Activated T-cell treated with anti-CD3 and anti-CD28 coated beads for 4 hours (primary cell): ENCODE data around the gene RGS7.

Experiments used
- DNase-seq: peaks from one replicate; pipeline ENCODE4 v3.0.0-alpha.2; 2020

RGS7 gene

DNA sequence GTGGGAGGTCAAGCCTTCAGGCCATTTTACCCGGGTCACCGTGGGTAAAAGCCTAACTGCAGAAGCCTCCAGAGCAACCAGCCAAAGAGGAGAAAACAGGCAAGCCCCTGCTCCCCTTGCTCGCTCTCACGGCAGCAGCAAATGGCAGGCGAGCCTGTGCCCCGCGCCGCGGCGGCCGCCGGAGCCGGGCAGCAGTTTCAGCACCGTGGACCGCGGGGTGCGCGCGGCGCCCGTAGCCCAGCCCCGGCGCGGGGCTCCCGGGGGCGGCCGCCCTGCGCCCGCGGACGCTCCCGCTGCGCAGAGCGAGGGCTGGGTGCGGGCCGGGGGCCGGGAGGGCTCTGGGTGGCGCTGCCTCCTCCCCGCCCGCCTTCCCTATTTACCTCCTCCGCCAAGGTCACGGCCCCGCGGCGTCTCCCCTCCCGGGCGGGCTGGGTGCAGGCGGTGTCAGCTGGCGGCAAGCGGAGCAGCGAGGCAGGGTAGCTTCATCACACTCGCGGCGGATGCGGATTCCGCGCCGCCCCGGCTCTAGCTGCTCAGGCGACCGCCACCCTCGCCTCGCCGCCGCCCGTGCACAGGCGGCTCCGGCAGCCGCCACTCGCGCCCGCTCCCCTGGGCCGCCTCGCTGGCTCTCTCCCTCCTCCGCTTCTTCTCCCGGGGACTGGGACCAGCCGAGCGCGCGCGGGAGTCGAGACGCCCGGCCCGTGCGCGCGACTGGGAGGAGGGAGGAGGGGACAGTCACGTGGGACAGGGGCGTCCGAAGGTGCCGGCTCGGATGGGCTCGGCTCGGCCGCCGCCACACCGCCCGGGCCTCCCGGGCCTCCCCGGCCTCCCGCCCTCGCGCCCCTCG, at the start of gene RGS7:
Gene RGS7 (minus strand): TSS at position 687 of the 847 bp plus-strand sequence.
- no peak for DNase-seq

DNA sequence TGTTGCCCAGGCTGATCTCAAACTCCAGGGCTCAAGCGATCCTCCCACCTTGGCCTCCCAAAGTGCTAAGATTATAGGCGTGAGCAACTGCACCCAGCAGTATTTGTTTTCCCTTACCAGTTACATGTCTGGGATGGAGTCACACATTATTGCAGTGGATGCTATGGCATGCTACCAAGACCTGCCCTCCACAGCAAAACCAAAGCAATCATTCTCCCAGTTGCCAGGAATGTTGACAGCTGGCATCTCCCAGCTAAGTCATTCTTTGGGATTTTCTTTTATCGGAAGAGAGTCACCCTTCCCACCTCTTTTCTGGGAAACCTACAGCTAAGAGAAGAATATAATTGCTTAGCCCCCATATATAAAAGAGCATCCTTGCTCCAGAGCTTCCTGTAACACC, 49.4 kb upstream of the RGS7 start:
- DNase-seq, result no peak

DNA sequence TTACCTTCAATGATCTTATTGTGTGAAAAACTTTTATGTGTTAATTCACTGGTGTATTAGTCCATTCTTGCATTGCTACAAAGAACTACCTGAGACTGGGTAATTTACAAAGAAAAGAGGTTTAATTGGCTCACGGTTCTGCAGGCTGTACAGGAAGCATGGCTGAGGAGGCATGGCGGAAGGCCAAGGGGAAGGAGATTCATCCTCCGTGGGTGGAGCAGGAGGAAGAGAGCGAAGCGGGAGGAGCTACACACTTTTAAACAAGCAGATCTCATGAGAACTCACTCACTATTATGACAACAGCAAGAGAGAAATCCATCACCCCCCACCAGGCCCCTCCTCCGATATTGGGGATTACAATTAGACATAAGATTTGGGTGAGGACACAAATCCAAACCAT, 44.2 kb upstream of the RGS7 start:
- no peak for DNase-seq

DNA sequence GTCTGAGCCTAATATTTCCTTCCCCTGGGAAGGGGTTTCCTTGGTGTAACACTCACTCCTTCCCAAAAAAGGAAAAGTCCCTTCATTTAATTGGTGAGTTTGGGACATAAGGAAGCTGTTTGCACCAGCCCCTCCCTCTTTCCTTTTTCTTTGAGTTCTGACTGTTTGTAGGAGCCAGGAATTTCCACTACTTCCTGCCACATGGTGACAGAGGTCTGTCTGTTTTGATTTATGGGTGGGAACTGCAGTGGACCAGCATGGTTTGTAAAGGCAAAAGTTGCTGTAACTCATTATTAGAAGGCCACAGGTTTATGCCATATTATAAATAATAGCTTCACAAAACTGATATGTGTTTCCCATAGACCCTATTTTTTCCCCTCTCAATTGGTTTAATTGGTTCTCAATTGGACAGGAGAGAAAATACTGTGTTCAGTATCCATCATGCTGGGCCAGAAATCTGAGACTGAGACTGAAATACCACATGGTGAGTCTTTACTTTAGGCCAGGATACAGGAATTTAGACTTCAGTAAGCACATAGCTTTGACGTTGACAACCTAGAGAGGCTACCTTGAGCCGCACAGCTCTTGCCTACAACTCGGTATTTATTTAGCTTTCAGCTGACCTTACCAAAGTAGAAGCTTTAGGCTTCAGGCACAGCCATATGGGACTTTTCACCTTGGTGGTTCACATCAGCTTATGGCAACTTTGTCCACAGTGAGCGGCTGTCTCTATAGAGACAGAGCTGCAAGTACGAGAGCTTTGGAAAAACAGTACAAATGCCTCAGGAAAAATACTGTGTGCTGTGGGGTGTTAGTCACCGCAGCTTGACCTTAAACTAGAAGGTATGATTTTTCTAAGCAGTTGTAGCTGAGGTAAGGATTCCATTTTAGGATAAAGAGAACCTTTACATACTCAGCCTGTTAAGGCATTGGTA, 40.0 kb upstream of the RGS7 start:
- no peak for DNase-seq

DNA sequence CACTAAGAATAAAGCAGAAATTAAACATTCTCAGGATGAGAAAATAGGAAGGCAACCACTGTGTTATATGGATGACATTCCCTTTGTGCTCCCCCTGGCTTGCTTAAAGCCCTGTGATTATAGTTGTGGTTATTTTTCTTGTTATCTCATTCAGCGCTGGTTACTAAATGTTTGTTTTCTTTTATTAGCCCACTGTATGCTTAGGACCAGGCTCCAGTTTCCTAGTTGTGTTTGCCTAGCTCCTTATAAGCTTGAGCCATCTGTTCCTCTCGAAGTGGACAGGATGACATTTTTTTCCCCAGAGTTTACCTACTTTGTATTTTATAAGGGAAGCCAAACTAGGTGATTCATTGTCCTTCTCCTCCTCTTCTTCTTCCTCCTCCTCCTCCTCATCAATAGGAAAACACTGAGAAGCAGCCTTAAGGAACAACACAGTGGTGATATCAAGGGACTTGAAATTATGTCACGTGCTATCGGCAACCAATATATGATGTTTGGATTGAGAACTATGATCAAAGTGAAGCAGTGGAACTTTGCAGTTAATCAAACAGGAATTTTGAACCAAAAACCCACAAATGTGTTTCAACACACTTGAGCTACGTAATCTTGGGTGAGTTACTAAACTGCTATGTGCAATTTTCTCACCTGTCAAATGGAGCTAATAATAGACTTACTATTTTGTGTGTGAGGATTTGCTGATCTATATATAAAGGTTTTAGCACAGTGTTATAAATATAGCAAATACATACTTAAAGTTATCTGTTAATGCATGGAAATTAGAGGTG, 35.1 kb upstream of the RGS7 start:
- DNase-seq, result no peak

DNA sequence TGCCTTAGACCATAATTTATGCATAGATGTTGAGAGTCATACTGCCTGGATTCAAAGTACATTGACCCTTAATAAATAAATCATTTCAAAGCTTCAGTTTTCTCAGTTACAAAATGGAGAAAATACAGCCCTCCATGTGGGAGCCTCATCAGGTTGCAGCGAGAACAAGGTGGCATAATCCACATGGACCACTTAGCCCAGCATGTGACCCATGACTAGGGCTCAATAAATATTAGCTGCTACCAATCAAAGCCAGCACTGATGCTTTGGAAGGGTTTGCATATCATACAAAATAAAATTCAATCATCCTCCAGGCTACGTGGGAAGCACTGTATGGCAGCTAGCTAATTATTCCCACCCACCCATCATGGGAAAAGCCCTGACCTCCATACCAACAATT, 33.5 kb upstream of the RGS7 start:
- no peak for DNase-seq

DNA sequence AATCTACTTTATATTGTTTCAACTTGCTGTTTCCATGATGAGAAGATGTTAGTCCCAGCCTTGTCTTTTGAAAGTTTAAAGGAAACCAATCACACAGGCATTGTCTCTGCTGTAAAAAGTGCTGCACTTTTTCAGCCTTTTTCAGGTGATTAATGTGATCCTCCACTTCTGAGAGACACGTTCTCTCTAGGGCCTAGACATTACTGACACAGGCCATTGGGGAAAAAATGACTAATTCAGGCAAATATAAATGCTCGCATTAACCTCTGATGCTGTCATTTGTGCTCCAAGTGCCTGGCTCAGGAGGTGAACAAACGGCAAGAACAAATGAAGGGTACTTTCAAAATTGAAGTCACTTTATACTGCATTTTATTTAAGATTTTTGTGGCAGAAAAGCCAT, 32.4 kb upstream of the RGS7 start:
- no peak for DNase-seq

DNA sequence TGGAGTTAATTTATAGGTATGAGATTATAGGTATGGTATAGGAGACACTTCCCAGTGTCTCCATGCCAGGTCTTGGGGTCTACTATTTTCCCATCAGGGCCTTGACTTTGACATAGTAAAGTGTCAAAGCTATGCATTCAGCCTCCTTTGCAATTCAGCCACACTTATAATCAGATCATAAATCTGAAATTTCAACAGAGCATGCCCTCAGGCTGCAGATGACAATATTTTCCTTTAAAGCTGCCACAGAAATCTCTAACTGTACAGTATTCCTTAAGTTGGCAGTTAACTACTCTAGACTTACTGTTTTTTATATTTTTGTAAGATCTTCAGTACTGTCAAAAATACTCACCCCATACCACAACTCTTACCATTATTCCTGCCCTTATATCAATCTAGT, 30.2 kb upstream of the RGS7 start:
- DNase-seq, result no peak

DNA sequence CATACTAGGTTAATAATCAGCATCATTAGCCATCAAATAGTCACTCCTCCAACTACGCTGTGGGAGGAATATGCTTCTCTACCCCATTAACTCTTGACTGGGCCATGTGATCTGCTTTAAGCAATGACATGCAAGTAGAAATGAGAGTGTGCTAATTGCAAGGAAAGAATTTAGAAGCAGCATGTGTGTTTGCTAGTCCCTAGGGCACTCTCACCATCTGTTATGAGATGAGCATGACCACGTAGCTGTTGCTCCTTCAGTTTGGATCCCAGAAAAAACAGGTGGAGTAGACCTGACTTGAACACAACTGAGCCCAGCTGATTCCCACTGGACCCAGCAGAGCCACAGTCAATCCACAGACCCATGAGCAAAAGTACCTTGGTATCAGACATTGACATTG, 19.7 kb upstream of the RGS7 start:
- DNase-seq, result no peak

DNA sequence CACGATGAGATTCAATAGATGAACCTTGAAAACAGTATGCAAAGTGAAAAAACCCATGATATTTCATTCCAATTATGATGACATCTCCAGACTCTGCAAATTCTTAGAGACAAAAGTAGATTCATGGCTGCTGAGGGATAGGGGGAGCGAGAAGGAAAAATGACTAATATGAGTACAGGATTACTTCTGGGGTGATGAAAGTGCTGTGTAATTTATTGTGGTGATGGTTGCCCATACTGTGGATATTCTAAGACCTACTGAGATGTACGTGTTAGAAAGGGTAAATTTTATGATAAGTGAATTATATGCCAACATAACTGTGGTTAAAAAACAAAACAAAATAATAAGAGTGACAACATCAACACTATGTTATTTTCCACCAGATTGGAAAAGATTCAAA, 18.9 kb upstream of the RGS7 start:
- DNase-seq, result no peak

DNA sequence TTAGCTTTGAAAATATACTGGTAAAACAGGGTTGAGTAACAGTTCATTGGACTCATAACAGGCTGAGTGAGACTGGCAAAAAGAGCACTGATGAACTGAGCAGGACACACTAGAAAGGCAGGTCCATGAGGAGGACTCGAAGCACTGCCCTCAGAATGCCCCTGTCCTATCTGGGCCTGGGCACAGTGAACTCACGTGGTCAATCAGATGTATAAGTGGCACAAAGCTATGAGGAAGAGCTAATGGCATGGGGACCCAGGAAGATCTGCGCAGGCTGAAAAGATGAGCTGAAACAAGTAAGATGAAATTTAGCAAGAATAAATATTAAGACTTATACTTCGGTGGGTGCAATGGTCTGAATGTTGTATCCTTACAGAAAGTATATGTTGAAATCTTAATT, 9.2 kb upstream of the RGS7 start:
- no peak for DNase-seq

DNA sequence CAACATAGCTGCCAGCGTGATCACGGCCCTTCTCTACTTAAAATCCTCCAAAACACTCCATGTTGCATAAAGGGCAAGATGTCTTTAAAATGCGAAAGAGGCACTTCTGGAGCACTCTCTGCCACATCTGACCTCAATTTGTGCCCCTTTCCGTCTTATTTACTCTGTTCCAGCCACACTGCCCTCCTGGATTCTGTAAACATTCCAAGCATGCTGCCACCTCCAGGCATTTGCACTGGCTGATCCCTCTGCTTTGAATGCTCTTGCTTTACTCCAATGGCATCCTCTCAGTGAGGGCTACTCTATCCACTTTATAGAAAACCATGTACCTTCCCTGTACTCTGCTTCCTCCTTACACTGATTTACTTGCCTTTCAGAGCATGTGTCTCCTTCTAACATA, 5.3 kb upstream of the RGS7 start:
- no peak for DNase-seq

DNA sequence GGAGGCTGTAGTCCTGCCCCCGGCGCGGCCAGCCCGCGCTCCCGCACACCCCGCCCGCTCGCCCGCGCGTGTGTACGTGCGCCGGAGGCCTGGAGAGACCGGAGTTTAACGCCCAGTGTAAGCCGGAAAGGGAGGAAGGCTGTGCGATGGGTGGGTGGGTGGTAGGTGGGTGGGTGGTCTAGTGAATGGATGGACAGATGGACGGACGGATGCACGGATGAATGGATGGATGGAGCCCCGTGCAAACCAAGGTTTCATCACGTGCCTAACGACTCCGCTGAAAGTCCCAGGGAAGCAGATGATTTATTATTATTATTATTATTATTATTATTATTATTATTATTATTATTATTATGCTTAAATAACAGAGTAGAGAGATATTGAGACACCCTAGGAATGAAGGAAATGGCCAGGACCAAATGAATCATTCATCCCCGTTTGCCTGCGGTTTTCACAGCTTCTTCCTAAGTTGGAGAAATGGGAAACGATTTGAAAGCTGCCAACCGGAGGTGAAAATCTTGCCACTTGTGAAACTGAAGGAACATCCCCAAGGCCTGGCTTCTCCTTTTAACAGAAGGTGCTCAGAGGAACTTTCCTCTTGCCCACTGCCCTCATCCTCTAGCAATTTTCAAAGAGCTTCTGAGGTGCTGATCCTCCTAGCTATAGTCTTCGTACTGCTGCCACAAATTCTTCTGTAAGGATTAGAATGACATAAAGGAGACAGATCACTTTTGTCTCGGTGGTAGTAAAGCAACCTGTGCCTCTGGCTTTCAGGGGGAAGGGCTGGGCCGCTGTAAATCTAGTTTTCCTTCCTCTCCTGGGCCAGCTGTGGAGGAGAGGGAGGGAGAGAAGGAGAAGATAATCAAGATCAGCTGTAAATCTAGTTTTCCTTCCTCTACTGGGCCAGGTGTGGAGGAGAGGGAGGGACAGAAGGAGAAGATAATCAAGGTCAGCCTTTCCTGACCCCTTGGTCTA, 648 bp upstream of the RGS7 start:
- no peak for DNase-seq

DNA sequence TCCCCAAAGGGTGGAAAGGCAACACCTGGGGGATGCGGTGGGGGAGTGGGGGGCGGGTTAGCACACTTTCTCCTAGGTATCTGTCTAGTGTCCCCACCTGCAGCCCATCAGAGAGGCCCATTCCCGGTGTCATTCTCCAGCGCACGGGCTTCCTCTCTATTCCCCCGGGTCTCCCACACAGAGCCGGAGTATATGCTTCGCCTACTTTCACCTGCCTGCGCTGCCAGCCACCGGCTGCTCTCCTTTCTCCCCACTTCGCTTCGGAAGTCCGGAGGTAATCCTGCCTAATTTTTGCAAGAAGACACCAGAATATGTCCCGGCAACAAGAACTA, 852 bp downstream of the RGS7 start:
- DNase-seq, result no peak

DNA sequence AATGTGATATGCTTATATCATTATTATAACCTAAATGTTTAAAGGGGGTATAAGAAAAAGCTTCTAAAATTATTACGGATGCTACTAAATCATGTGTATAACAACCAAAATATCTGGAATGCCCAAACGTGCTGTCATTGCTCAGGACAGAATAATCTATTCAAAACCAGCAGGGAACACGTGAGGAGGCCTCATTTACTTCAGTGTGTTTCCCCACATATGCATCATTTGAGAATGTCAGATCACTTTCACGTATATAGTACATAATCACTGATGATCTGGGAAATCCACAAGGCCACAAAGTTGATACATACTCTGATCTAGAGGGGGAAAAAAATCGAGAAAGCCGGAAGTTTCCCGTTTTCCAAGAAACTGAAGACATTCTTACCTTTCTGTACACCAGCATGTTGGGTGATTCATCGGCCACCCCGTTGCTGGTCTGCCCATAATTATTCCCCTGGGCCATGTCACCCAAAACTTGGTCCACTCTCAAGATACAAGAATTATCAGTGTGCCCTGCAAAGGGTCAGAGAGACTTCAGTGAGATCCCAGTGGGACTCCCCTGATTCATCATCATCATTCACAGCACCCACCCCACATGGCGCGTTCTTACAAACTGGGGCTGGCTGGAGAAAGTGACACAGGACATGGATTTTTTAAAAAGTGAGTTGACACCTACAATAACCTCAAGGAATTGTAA, 1.5 kb downstream of the RGS7 start:
- DNase-seq, result no peak

DNA sequence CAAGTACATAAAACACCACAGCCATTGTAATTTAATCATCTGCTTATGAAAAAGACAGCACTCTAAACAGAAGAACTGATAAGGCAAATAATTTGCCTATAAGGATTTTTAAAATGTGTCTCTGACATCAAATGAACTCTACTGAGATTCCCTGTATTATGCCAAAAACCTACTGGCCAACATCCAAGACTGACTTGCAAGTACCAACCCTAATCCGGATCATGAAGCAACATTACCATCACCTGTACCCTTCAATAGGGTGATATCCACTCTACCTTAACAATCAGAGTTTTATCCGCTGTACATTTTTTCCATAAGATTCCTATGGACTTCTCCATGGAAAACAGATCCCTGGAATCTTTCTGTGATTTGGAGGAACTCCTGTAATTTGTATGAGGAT, 4.6 kb downstream of the RGS7 start:
- no peak for DNase-seq

DNA sequence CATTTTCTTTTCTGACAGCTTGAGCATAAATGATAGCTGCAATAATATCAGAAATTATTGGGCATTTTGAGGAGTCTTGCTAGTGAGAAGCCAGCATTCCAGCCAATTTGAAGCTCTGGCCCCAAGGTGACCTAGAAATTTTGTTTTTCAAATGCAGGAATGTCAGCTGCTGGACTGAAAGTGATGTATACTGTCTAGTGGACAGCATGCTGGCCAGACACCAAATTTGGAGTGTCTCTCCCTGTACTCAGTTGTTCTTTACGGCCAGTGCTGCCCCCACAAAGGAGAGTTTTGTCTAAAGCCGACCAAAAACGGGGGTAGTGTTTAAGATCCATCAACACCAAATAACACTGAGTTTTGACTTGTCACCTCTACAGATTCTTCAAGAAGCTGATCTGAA, 5.2 kb downstream of the RGS7 start:
- DNase-seq, result no peak

DNA sequence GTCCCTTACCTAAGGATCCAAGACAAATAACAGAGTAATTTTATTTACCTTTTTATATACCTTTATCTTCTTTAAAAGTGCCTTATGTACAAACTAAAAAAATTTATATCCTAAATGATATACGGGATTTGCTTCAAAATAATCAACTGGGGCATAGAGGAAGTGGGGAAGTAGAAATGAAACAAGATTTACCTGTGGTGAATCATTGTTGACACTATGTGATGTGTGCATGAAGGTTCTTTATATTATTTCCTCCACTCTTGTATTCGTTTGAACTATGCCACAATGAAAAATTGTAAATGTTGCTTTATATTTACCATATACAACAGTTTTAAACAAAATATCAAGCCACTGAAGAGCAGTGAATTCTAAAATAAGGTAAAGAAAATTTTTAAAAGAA, 13.0 kb downstream of the RGS7 start:
- DNase-seq, result no peak

DNA sequence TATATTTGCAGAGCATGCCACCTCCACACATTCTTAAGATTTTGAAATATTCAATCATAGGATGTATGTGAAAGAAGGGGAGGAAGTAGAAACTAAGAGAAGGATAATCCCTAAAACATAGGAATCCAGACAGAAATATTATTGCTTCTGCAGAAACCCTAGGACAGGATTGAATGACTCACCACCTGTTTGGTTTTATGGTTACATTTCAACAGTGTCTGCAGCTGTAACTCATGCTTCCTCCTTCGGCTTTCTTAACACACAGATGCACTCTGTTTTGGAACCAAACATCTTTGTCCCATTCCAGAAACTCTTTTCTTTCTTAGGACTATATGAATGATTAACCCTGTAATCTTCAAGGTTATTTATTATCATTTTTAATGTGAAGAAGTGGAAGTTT, 20.7 kb downstream of the RGS7 start:
- no peak for DNase-seq

DNA sequence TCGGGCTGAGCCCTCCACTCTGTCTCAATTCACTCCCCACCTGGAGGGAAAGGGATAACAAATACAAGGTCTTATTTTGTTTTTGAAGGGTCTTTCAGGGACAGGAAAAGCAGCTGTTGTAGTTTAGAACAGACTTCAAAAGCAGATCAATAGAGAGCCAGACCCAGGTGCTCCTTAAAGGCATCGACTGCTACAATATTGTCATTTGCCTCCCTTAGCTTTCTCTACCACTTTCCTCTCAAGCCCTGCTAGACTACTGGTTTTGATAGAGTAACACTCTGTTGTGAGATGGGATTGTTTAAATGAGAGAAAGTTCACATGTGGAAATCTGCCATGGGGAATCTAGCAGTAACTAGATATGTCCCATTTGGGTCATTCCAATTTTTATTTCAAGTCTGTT, 24.0 kb downstream of the RGS7 start:
- no peak for DNase-seq

DNA sequence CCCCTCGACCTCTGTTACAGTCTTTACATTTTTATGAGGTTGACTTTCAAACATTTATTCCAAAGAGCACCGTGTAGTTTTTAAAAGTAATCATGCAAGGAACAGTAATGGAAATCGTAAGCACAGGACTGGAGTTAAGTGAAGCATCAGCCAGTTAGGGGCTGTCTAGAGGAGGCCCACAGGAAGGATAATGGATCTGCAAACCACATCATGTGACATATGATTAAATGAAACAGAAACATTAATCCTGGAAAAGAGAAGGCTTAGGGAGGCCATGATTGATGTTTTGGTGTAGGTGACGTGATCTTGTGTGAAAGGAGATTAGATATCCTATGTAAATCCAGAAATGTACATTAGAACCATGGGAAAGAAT, 25.0 kb downstream of the RGS7 start:
- no peak for DNase-seq
